Natural killer cell (primary cell): ENCODE results near the gene BMERB1. TPM values are rescaled to one million over a fixed set of nuclear protein-coding genes. Genes with fewer than 3 reads are reported as not detected.
"Not testable (repeated sequence)": the region's sequence is repeated elsewhere in the genome, so short reads cannot be mapped to it uniquely, and the experiment has no call there.

Source experiments
- ATAC-seq, 3 donors: fragments of 150-1000 bp in 2 of 3; fragments of 200-7000 bp in 1 of 3; cut with Tn5 transposase; 1 replicate in 1 of 3; 2 replicates in 2 of 3; pipeline ENCODE4 v1.10.0; 2021; ENCODE audit warnings: mild to moderate bottlenecking in 2 of 3, moderate library complexity in 2 of 3
- DNase-seq, 2 donors: peaks; one replicate each; pipeline versions ENCODE4 v3.0.0 to v3.0.0-alpha.2; 2013 to 2021; ENCODE audit warnings: mixed read lengths in 1 of 2
- H3K27ac ChIP-seq: one replicate; pipeline ENCODE4 v1.5.1; 2013; ENCODE audit warnings: mild to moderate bottlenecking, low read length
- H3K27me3 ChIP-seq: one replicate; pipeline ENCODE4 v1.6.1; 2013; ENCODE audit warnings: low read length; ENCODE audit not compliant: control insufficient read depth, insufficient read depth
- H3K36me3 ChIP-seq: one replicate; pipeline ENCODE4 v1.6.1; 2013; ENCODE audit warnings: low read length; ENCODE audit not compliant: control insufficient read depth, insufficient read depth
- H3K4me1 ChIP-seq: one replicate; pipeline ENCODE4 v1.6.1; 2013; ENCODE audit warnings: low read length; ENCODE audit not compliant: control insufficient read depth, insufficient read depth
- H3K4me3 ChIP-seq: one replicate; pipeline ENCODE4 v1.5.1; 2013; ENCODE audit warnings: low read length
- H3K9me3 ChIP-seq: one replicate; pipeline ENCODE4 v1.6.1; 2013; ENCODE audit warnings: low read length; ENCODE audit not compliant: control insufficient read depth, insufficient read depth
- H3K27ac Mint-ChIP-seq, 2 donors: one replicate each; pipeline ENCODE4 v1.8.0; 2022; ENCODE audit warnings: mild to moderate bottlenecking in 2 of 2, mixed read lengths in 2 of 2, moderate library complexity in 1 of 2
- H3K27me3 Mint-ChIP-seq, 2 donors: one replicate each; pipeline ENCODE4 v1.8.0; 2022; ENCODE audit warnings: low read depth in 2 of 2, mixed read lengths in 2 of 2
- H3K36me3 Mint-ChIP-seq: one replicate; pipeline ENCODE4 v1.8.0; 2022; ENCODE audit warnings: mixed read lengths
- H3K4me1 Mint-ChIP-seq, 2 donors: one replicate each; pipeline ENCODE4 v1.8.0; 2022; ENCODE audit warnings: mixed read lengths in 2 of 2
- H3K4me3 Mint-ChIP-seq: one replicate; pipeline ENCODE4 v1.8.0; 2022; ENCODE audit warnings: mild to moderate bottlenecking, moderate library complexity, mixed read lengths
- H3K9me3 Mint-ChIP-seq, 2 donors: one replicate each; pipeline ENCODE4 v1.8.0; 2022; ENCODE audit warnings: mixed read lengths in 2 of 2
- WGBS: methylation state at CpG from one replicate; pipeline ENCODE4 v1.1.7; 2013; ENCODE audit warnings: missing lambda C conversion rate; ENCODE audit not compliant: insufficient coverage; 5-methylcytosine and 5-hydroxymethylcytosine counted together
- intact Hi-C: fragments of 100-400 bp; cut with micrococcal nuclease; formaldehyde crosslinking; loops from one replicate; pipeline ENCODE4 v1.14.2; 2022
- total RNA-seq, 4 donors: library from RNA; stranded (reverse); fragments of 120-200 nt in 1 of 4; gene quantifications; one replicate each; pipeline versions ENCODE4 v1.2.3 to v1.2.4, GENCODE V29; 2013 to 2022
- TF ChIP-seq, protein P1 (sequence below): fragments of 200-600 bp; IDR thresholded peaks from one replicate; pipeline ENCODE4 v1.8.0; 2022; ENCODE audit warnings: antibody characterized with exemption

BMERB1 gene
- total RNA-seq, 3 donors from 2014 or later (not counting 1 experiment from before 2014, with no cell fraction given), result 3.7 to 6.7 (median 4.5) TPM

DNA sequence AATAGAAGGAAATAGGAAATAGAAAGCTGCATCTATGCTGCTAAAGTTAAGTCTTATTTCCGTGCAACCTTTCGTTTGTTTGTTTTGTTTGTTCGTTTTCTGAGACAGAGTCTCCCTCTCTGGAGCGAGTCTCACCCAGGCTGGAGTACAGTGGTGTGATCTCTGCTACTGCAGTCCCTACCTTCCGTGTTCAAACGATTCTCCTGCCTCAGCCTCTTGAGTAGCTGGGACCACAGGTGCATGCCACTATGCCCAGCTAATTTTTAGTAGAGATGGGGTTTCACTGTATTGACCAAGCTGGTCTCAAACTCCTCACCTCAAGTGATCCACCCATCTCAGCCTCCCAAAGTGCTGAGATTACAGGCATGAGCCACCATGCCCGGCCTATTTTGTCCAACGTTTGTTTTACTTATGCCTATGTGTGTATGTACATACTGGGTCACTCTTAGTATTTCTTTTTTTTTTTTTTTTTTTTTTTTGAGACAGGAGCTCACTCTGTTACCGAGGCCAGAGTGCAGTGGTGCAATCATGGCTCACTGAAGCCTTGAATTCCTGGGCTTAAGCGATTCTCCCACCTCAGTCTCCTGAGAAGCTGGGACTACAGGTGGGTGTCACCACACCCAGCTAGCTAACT, 16.8 kb downstream of the BMERB1 start:
- Mint-ChIP-seq H3K4me1 (no peaks in the 10 kb centered on the region), H3K4me3 (no peak overlapping the region), H3K27me3 (peaks cover 3 to 6% of the 10 kb centered on the region in 2 donors), H3K36me3 (no peaks in the 10 kb centered on the region), H3K9me3 (no peaks in the 10 kb centered on the region), H3K27ac (no peak overlapping the region)
- Histone ChIP-seq H3K4me3 (no peak overlapping the region), H3K9me3 (no peaks in the 10 kb centered on the region), H3K4me1 (no peaks in the 10 kb centered on the region), H3K27ac (no peak overlapping the region), H3K36me3 (no peaks in the 10 kb centered on the region), H3K27me3 (no peaks in the 10 kb centered on the region)
- DNase-seq, result no peak
- WGBS, result 92% methylated on average over 9 of the region's 10 CpGs
- ATAC-seq, result no peak
- intact Hi-C loops, result no loop called here
- TF ChIP-seq, protein P1, sequence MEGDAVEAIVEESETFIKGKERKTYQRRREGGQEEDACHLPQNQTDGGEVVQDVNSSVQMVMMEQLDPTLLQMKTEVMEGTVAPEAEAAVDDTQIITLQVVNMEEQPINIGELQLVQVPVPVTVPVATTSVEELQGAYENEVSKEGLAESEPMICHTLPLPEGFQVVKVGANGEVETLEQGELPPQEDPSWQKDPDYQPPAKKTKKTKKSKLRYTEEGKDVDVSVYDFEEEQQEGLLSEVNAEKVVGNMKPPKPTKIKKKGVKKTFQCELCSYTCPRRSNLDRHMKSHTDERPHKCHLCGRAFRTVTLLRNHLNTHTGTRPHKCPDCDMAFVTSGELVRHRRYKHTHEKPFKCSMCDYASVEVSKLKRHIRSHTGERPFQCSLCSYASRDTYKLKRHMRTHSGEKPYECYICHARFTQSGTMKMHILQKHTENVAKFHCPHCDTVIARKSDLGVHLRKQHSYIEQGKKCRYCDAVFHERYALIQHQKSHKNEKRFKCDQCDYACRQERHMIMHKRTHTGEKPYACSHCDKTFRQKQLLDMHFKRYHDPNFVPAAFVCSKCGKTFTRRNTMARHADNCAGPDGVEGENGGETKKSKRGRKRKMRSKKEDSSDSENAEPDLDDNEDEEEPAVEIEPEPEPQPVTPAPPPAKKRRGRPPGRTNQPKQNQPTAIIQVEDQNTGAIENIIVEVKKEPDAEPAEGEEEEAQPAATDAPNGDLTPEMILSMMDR, result no peak

DNA sequence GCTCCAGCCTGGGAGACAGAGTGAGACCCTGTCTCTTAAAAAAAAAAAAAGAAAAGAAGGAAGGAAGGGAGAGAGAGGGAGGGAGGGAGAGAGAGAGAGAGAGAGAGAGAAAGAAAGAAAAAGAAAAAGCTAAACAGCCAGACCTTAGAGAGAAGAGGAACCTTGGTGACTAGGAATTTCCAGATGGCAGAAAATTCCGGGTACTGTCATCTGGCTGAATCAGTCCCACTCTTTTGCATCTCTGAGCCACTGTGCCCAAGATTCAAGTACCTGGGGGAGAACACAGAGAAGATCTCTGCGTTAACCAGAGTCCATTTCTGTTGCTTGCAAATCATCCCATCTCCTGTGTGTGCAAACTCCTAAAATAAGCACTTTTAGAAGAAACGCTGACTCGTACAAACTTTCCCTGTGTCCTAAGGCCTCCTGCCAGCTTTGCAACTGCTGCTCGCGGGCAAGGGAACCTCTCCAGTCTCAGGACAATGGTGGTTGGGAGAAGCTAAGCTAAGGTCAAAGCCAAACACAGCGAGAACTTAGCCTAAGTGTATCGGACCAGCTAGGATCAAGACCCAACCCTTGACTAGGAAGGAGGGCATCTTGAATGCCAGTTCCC, 18.0 kb downstream of the BMERB1 start:
- Histone ChIP-seq H3K9me3 (no peaks in the 10 kb centered on the region), H3K36me3 (no peaks in the 10 kb centered on the region), H3K27me3 (no peaks in the 10 kb centered on the region), H3K4me1 (no peaks in the 10 kb centered on the region), H3K4me3 (no peak overlapping the region), H3K27ac (no peak overlapping the region)
- DNase-seq (no peak), ATAC-seq (no peak)
- Mint-ChIP-seq H3K27me3 (peaks cover 3 to 6% of the 10 kb centered on the region in 2 donors), H3K4me1 (no peaks in the 10 kb centered on the region), H3K4me3 (no peak overlapping the region), H3K27ac (no peak overlapping the region), H3K9me3 (no peaks in the 10 kb centered on the region), H3K36me3 (no peaks in the 10 kb centered on the region)
- TF ChIP-seq, protein P1, result no peak
- intact Hi-C loops, result no loop called here
- WGBS, result 94% methylated on average over 8 of the region's 8 CpGs

DNA sequence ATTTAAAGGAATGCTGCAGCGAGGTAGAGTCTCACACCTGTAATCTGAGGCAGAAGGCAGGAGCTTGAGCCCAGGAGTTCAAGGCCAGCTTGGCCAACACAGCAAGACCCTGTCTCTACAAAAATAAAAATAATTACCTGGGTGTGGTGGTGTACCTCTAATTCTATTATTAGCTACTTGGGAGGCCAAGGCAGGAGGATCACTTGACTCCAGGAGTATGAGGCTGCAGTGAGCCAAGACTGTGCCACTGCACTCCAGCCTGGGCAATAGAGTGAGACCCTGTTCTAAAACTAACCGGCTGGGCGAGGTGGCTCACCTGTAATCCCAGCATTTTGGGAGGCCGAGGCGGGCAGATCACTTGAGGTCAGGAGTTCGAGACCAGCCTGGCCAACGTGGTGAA, 18.9 kb downstream of the BMERB1 start:
- not testable (repeated sequence) for H3K4me3 ChIP-seq, H3K4me3 Mint-ChIP-seq

DNA sequence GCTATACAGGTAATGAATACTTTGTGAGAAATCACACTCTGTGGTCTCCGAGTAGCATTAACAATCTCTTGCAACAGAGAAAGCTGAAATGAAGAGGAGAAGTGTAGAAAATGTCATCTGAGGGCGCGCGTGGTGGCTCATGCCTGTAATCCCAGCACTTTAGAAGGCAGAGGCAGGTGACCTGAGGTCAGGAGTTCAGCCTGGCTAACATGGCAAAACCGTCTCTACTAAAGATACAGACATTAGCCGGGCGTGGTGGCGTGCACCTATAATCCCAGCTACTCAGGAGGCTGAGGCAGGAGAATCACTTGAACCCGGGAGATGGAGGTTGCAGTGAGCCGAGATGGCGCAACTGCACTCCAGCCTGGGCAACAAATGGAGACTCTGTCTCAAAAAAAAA, 20.5 kb downstream of the BMERB1 start:
- H3K9me3 Mint-ChIP-seq, H3K27ac Mint-ChIP-seq, intact Hi-C loops, H3K4me1 Mint-ChIP-seq, H3K4me3 Mint-ChIP-seq, H3K36me3 Mint-ChIP-seq, DNase-seq, H3K4me1 ChIP-seq, H3K36me3 ChIP-seq, ATAC-seq, H3K27me3 ChIP-seq, H3K27ac ChIP-seq, H3K27me3 Mint-ChIP-seq, H3K9me3 ChIP-seq, H3K4me3 ChIP-seq: not testable (repeated sequence)
- WGBS, result 94% methylated on average over 11 of the region's 11 CpGs

More for the DNA sequence above, 18.9 kb downstream of the BMERB1 start:
- H3K9me3 Mint-ChIP-seq, H3K36me3 ChIP-seq, H3K27me3 ChIP-seq, DNase-seq, H3K9me3 ChIP-seq, intact Hi-C loops, H3K4me1 Mint-ChIP-seq, H3K27ac ChIP-seq, H3K27ac Mint-ChIP-seq, H3K27me3 Mint-ChIP-seq, ATAC-seq, H3K4me1 ChIP-seq, H3K36me3 Mint-ChIP-seq: not testable (repeated sequence)
- 87% methylated on average over 7 of the region's 7 CpGs for WGBS
